Colonic mucosa (tissue), 4 donors: ENCODE measurements around the gene CUX1. TPM values are rescaled to one million over a fixed set of nuclear protein-coding genes. Genes with fewer than 3 reads are reported as not detected.
"Not testable (repeated sequence)": the region's sequence is repeated elsewhere in the genome, so short reads cannot be mapped to it uniquely, and the experiment has no call there.

Experiments used
- DNase-seq: peaks from one replicate; pipeline ENCODE4 v3.0.0-alpha.2; 2020
- H3K27ac ChIP-seq: fragments of 200-600 bp; one replicate; pipeline ENCODE4 v1.8.0; 2021
- H3K27me3 ChIP-seq: fragments of 200-600 bp; one replicate; pipeline ENCODE4 v1.8.0; 2021
- H3K36me3 ChIP-seq: fragments of 200-600 bp; one replicate; pipeline ENCODE4 v1.8.0; 2021
- H3K4me1 ChIP-seq: fragments of 200-600 bp; one replicate; pipeline ENCODE4 v1.8.0; 2021; ENCODE audit warnings: mild to moderate bottlenecking
- H3K4me3 ChIP-seq: fragments of 200-600 bp; one replicate; pipeline ENCODE4 v1.8.0; 2021
- H3K9ac ChIP-seq, 2 donors: one replicate each; pipeline ENCODE4 v1.7.0; 2013; ENCODE audit warnings: control low read depth in 2 of 2, low read depth in 2 of 2, low read length in 2 of 2
- H3K9me3 ChIP-seq: fragments of 200-600 bp; one replicate; pipeline ENCODE4 v1.8.0; 2021
- intact Hi-C: fragments of 100-400 bp; cut with DNase I; formaldehyde crosslinking; loops from one replicate; pipeline ENCODE4 v1.14.1; 2022
- total RNA-seq, 2 donors: library from RNA; stranded (reverse); fragmentation: NEBNext Ultra II Directional in 1 of 2; extraction: Animal tissue kit (Norgen Biotek cat#: 25700) in 1 of 2; gene quantifications; one replicate each; pipeline ENCODE4 v1.2.1, GENCODE V29; 2021
- TF ChIP-seq, protein P1 (sequence below): fragments of 200-600 bp; IDR thresholded peaks from one replicate; pipeline ENCODE4 v1.8.0; 2022; ENCODE audit warnings: antibody characterized with exemption, mild to moderate bottlenecking
- donor health status: healthy.
- donor health status: DM: no; HTN: no; CAD: no.
- donor health status: DM: no; HTN: no; CAD: no.

Gene CUX1
- total RNA-seq, 2 donors from 2014 or later, result 68.5 to 97.5 TPM

GRCh38 chr7:102004848-102005247, 187.4 kb downstream of the CUX1 start:
- no peaks in the 10 kb centered on the region for H3K36me3 ChIP-seq
- no peak for DNase-seq
- no peaks in the 10 kb centered on the region for H3K9me3 ChIP-seq
- TF ChIP-seq, protein P1, sequence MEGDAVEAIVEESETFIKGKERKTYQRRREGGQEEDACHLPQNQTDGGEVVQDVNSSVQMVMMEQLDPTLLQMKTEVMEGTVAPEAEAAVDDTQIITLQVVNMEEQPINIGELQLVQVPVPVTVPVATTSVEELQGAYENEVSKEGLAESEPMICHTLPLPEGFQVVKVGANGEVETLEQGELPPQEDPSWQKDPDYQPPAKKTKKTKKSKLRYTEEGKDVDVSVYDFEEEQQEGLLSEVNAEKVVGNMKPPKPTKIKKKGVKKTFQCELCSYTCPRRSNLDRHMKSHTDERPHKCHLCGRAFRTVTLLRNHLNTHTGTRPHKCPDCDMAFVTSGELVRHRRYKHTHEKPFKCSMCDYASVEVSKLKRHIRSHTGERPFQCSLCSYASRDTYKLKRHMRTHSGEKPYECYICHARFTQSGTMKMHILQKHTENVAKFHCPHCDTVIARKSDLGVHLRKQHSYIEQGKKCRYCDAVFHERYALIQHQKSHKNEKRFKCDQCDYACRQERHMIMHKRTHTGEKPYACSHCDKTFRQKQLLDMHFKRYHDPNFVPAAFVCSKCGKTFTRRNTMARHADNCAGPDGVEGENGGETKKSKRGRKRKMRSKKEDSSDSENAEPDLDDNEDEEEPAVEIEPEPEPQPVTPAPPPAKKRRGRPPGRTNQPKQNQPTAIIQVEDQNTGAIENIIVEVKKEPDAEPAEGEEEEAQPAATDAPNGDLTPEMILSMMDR, result no peak
- intact Hi-C loops, result no loop called here
- H3K27ac ChIP-seq, result no peak overlapping the region
- H3K27me3 ChIP-seq, result no peaks in the 10 kb centered on the region
- no peaks in the 10 kb centered on the region for H3K4me1 ChIP-seq
- H3K4me3 ChIP-seq, result no peak overlapping the region
- H3K9ac ChIP-seq, result no peak overlapping the region

DNA sequence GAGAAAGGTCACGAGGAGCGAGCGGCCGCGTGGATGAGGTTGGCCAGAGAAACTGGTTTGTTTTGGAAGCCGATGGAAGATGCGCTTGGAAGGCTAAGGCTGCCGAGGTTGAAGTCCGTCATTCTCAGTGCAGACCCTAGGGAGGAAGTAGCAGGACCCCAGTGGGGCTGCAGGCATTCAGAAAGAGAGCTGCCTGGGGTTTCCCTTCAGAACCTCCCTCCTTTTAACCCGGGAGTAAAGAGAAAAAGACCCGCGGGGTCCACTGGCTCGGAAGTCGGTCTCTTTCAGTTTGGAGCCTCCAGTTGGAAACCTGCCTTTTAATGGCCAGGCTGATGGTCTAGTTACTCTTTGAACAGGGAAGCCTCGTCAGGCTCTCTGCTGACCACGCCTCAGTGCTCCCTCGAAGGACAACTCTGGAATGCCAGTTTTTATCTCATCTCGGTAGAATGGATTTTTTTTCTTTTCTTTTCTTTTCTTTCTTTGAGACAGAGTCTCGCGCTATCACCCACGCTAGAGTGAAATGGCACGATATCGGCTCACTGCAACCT, 188.6 kb downstream of the CUX1 start:
- intact Hi-C loops, result no loop called here
- Histone ChIP-seq H3K9ac (no peak overlapping the region), H3K4me3 (no peak overlapping the region), H3K4me1 (no peaks in the 10 kb centered on the region), H3K9me3 (no peaks in the 10 kb centered on the region), H3K36me3 (no peaks in the 10 kb centered on the region), H3K27ac (no peak overlapping the region), H3K27me3 (no peaks in the 10 kb centered on the region)
- no peak for DNase-seq
- TF ChIP-seq, protein P1, result no peak

- H3K27me3 ChIP-seq, result no peaks in the 10 kb centered on the region
- H3K9ac ChIP-seq, result no peak overlapping the region
- TF ChIP-seq, protein P1, result no peak
- H3K27ac ChIP-seq, result no peak overlapping the region
- DNase-seq, result no peak
- no peaks in the 10 kb centered on the region for H3K36me3 ChIP-seq
- no peaks in the 10 kb centered on the region for H3K9me3 ChIP-seq
- intact Hi-C loops, result no loop called here
- H3K4me1 ChIP-seq, result no peaks in the 10 kb centered on the region
- no peak overlapping the region for H3K4me3 ChIP-seq
Observed at GRCh38 chr7:102006695-102007094, 189.3 kb downstream of the CUX1 start.

GRCh38 chr7:102008535-102009262, 191.3 kb downstream of the CUX1 start:
- peak; percentile 84 for DNase-seq
- TF ChIP-seq, protein P1, result no peak
- intact Hi-C loops, result no loop called here
- Histone ChIP-seq H3K9me3 (no peaks in the 10 kb centered on the region), H3K27me3 (no peaks in the 10 kb centered on the region), H3K27ac (peak overlapping the region; percentile 36), H3K4me1 (no peaks in the 10 kb centered on the region), H3K36me3 (no peaks in the 10 kb centered on the region), H3K4me3 (no peak overlapping the region), H3K9ac (peak overlapping the region in 1 of 2 donors; percentile 38)

DNA sequence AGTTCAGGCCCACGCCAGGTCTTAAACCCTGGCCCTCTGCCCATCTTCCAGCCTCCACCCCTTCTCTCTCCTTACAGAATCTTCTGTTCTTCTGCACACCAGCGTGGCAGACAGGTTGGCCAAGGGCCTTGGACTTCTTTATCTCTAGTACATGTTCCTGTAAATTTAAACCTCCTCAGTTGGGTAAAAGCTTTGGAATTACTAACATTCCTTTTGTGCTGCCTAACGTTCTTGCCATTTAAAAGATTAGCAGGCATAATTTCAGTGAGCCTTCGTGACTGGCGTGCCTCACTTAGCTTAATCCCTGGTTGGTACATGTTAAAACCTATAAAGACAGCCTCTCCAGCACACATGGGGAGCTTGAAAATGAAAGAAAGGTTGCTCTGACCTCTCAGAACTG, 192.2 kb downstream of the CUX1 start:
- H3K9ac ChIP-seq, result no peak overlapping the region
- no peak for DNase-seq
- no peak overlapping the region for H3K4me3 ChIP-seq
- TF ChIP-seq, protein P1, result no peak
- no peaks in the 10 kb centered on the region for H3K27me3 ChIP-seq
- no peaks in the 10 kb centered on the region for H3K4me1 ChIP-seq
- intact Hi-C loops, result no loop called here
- no peak overlapping the region for H3K27ac ChIP-seq
- H3K9me3 ChIP-seq, result no peaks in the 10 kb centered on the region
- no peaks in the 10 kb centered on the region for H3K36me3 ChIP-seq

- H3K27ac ChIP-seq, intact Hi-C loops, H3K9ac ChIP-seq, H3K27me3 ChIP-seq, H3K36me3 ChIP-seq, H3K4me1 ChIP-seq, H3K4me3 ChIP-seq, DNase-seq, H3K9me3 ChIP-seq: not testable (repeated sequence)
Observed at GRCh38 chr7:102012112-102012830, 194.8 kb downstream of the CUX1 start.
